Fibroblast of lung (primary cell): ENCODE data around the gene FREM2.

ENCODE experiments used
- EZH2 ChIP-seq: IDR thresholded peaks from 2 replicates; pipeline ENCODE4 v1.5.1; 2012; ENCODE audit warnings: low read length, control low read depth, mild to moderate bottlenecking; ENCODE audit errors: missing control alignments
- TF ChIP-seq, protein P1 (sequence below), 2 donors: IDR thresholded peaks in 1 of 2; conservative IDR thresholded peaks in 1 of 2; 1 replicate in 1 of 2; 2 replicates in 1 of 2; pipeline ENCODE4 v1.5.1; 2011 to 2012; ENCODE audit warnings: low read length in 2 of 2, control low read depth in 1 of 2, inconsistent platforms in 1 of 2, low read depth in 1 of 2, mild to moderate bottlenecking in 1 of 2

DNA sequence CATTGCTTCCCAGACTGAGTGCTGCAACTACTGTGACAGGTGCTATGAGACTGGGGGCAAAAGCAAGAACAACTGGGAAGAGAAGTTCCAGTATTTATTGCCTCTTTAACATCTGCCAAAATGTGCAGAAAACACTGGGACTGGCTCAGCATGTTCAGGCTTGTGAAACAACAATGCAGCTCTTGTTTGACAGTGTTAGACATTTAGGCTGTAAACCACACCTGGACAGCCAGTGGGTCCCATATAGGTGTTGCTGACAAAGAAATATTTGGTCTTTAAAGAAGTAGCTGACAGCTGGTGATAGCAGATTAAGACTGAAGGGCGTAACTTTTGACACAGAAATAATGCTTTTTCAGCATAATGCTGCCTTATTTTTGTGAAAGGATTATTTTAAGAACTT lies 215.7 kb downstream of the FREM2 start:
- TF ChIP-seq, protein P1, sequence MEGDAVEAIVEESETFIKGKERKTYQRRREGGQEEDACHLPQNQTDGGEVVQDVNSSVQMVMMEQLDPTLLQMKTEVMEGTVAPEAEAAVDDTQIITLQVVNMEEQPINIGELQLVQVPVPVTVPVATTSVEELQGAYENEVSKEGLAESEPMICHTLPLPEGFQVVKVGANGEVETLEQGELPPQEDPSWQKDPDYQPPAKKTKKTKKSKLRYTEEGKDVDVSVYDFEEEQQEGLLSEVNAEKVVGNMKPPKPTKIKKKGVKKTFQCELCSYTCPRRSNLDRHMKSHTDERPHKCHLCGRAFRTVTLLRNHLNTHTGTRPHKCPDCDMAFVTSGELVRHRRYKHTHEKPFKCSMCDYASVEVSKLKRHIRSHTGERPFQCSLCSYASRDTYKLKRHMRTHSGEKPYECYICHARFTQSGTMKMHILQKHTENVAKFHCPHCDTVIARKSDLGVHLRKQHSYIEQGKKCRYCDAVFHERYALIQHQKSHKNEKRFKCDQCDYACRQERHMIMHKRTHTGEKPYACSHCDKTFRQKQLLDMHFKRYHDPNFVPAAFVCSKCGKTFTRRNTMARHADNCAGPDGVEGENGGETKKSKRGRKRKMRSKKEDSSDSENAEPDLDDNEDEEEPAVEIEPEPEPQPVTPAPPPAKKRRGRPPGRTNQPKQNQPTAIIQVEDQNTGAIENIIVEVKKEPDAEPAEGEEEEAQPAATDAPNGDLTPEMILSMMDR (conservative IDR thresholded peaks at IDR 0.05 in 1 of 2, IDR thresholded peaks at IDR 0.05 in 1 of 2; ENCODE audit: low read depth in 1 of 2, low read length in 2 of 2) = no peak
- TF ChIP-seq EZH2 = no peak
